DND-41 (cell line): ENCODE results near the gene RIMKLB.
"Not testable (repeated sequence)": the region's sequence is repeated elsewhere in the genome, so short reads cannot be mapped to it uniquely, and the experiment has no call there.

Experiments used
- EZH2 ChIP-seq: IDR thresholded peaks from 3 replicates; pipeline ENCODE4 v1.6.1; 2012; ENCODE audit warnings: borderline replicate concordance, low read depth, mild to moderate bottlenecking, moderate library complexity, low read length, inconsistent platforms; ENCODE audit not compliant: severe bottlenecking
- TF ChIP-seq, protein P1 (sequence below): IDR thresholded peaks from 2 replicates; pipeline ENCODE4 v1.5.1; 2012; ENCODE audit warnings: borderline replicate concordance, low read length, moderate library complexity, mild to moderate bottlenecking; ENCODE audit not compliant: poor library complexity, severe bottlenecking; ENCODE audit errors: extremely low read depth

DNA sequence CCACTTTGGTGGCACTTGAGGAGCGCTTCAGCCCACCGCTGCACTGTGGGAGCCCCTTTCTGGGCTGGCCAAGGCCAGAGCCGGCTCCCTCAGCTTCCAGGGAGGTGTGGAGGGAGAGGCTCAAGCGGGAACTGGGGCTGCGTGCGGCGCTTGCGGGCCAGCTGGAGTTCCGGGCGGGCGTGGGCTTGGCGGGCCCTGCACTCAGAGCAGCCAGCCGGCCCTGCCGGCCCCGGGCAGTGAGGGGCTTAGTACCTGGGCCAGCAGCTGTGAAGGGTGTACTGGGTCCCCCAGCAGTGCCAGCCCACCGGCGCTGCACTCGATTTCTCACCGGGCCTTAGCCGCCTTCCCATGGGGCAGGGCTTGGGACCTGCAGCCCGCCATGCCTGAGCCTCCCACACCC is 96.8 kb downstream of the RIMKLB start:
- TF ChIP-seq, protein P1, sequence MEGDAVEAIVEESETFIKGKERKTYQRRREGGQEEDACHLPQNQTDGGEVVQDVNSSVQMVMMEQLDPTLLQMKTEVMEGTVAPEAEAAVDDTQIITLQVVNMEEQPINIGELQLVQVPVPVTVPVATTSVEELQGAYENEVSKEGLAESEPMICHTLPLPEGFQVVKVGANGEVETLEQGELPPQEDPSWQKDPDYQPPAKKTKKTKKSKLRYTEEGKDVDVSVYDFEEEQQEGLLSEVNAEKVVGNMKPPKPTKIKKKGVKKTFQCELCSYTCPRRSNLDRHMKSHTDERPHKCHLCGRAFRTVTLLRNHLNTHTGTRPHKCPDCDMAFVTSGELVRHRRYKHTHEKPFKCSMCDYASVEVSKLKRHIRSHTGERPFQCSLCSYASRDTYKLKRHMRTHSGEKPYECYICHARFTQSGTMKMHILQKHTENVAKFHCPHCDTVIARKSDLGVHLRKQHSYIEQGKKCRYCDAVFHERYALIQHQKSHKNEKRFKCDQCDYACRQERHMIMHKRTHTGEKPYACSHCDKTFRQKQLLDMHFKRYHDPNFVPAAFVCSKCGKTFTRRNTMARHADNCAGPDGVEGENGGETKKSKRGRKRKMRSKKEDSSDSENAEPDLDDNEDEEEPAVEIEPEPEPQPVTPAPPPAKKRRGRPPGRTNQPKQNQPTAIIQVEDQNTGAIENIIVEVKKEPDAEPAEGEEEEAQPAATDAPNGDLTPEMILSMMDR = not testable (repeated sequence)
- TF ChIP-seq EZH2 = not testable (repeated sequence)
